CD14-positive monocyte (primary cell): Measurements from ENCODE around the gene FOXJ3. TPM values are rescaled to one million over a fixed set of nuclear protein-coding genes. Genes with fewer than 3 reads are reported as not detected.

Experiments used
- DNase-seq, 3 donors: peaks; one replicate each; pipeline ENCODE4 v3.0.0-alpha.2; 2011 to 2022
- H2AFZ ChIP-seq: 2 replicates; pipeline ENCODE4 v1.6.0; 2012; ENCODE audit warnings: mild to moderate bottlenecking, low read depth, low read length, inconsistent platforms; ENCODE audit not compliant: insufficient read depth, poor library complexity, severe bottlenecking
- H3K27ac ChIP-seq, 2 donors: 1 replicate in 1 of 2; 2 replicates in 1 of 2; pipeline ENCODE4 v1.5.1; 2012 to 2013; ENCODE audit warnings: low read length in 2 of 2, control low read depth in 1 of 2, inconsistent platforms in 1 of 2, low read depth in 1 of 2, mild to moderate bottlenecking in 1 of 2
- H3K27me3 ChIP-seq, 2 donors: one replicate each; pipeline versions ENCODE4 v1.6.0 to v1.6.1; 2011 to 2013; ENCODE audit warnings: low read length in 2 of 2; ENCODE audit not compliant: control insufficient read depth in 2 of 2, insufficient read depth in 2 of 2
- H3K36me3 ChIP-seq, 2 donors: replicated peaks in 1 of 2; 1 replicate in 1 of 2; 2 replicates in 1 of 2; pipeline versions ENCODE4 v1.5.1 to v1.6.1; 2012 to 2013; ENCODE audit warnings: low read length in 2 of 2, control low read depth in 1 of 2, inconsistent platforms in 1 of 2, mild to moderate bottlenecking in 1 of 2; ENCODE audit not compliant: insufficient read depth in 2 of 2, control insufficient read depth in 1 of 2
- H3K4me1 ChIP-seq, 2 donors: 1 replicate in 1 of 2; 2 replicates in 1 of 2; pipeline versions ENCODE4 v1.5.1 to v1.6.1; 2012 to 2013; ENCODE audit warnings: low read length in 2 of 2, control low read depth in 1 of 2, inconsistent platforms in 1 of 2, mild to moderate bottlenecking in 1 of 2, moderate library complexity in 1 of 2; ENCODE audit not compliant: insufficient read depth in 2 of 2, control insufficient read depth in 1 of 2
- H3K4me2 ChIP-seq: replicated peaks from 2 replicates; pipeline ENCODE3; 2012; ENCODE audit warnings: low read length, moderate library complexity, mild to moderate bottlenecking; ENCODE audit not compliant: poor library complexity, severe bottlenecking; ENCODE audit errors: extremely low read depth
- H3K4me3 ChIP-seq, 3 experiments: fragments of 200-600 bp in 1 of 3; sonication (generic) in 1 of 3; replicated peaks in 1 of 3; 1 replicate in 2 of 3; 2 replicates in 1 of 3; pipeline ENCODE4 v1.5.1; 2011 to 2013; ENCODE audit warnings: low read length in 3 of 3, mild to moderate bottlenecking in 3 of 3, control low read depth in 2 of 3, low read depth in 2 of 3, inconsistent platforms in 1 of 3, moderate library complexity in 1 of 3
- H3K79me2 ChIP-seq: 2 replicates; pipeline ENCODE4 v1.6.0; 2012; ENCODE audit warnings: mild to moderate bottlenecking, control low read depth, inconsistent platforms, low read length, moderate library complexity; ENCODE audit not compliant: insufficient read depth
- H3K9ac ChIP-seq: 2 replicates; pipeline ENCODE4 v1.6.0; 2017; ENCODE audit warnings: low read length, mild to moderate bottlenecking; ENCODE audit not compliant: insufficient read depth, poor library complexity, severe bottlenecking
- H3K9me3 ChIP-seq, 2 donors: replicated peaks in 1 of 2; 1 replicate in 1 of 2; 2 replicates in 1 of 2; pipeline versions ENCODE4 v1.5.1 to v1.6.1; 2012 to 2013; ENCODE audit warnings: low read length in 2 of 2, control low read depth in 1 of 2; ENCODE audit not compliant: control insufficient read depth in 1 of 2, insufficient read depth in 1 of 2
- H4K20me1 ChIP-seq: 2 replicates; pipeline ENCODE4 v1.6.0; 2012; ENCODE audit warnings: mild to moderate bottlenecking, low read length, control low read depth, moderate library complexity; ENCODE audit not compliant: insufficient read depth
- H3K27ac Mint-ChIP-seq, 7 donors: one replicate each; pipeline ENCODE4 v1.8.0; 2020; ENCODE audit warnings: mild to moderate bottlenecking in 7 of 7, mixed read lengths in 7 of 7, moderate library complexity in 6 of 7, inconsistent platforms in 2 of 7
- H3K27me3 Mint-ChIP-seq, 3 donors: one replicate each; pipeline ENCODE4 v1.8.0; 2021 to 2022; ENCODE audit warnings: low read depth in 3 of 3, mild to moderate bottlenecking in 3 of 3, mixed read lengths in 3 of 3, moderate library complexity in 3 of 3, inconsistent platforms in 1 of 3
- H3K36me3 Mint-ChIP-seq, 2 donors: one replicate each; pipeline ENCODE4 v1.8.0; 2020; ENCODE audit warnings: mixed read lengths in 2 of 2, inconsistent platforms in 1 of 2, mild to moderate bottlenecking in 1 of 2
- H3K4me1 Mint-ChIP-seq: one replicate; pipeline ENCODE4 v1.8.0; 2020; ENCODE audit warnings: mild to moderate bottlenecking, mixed read lengths
- H3K4me3 Mint-ChIP-seq, 2 donors: one replicate each; pipeline ENCODE4 v1.8.0; 2020; ENCODE audit warnings: mild to moderate bottlenecking in 2 of 2, mixed read lengths in 2 of 2, moderate library complexity in 1 of 2
- H3K9me3 Mint-ChIP-seq, 7 donors: one replicate each; pipeline ENCODE4 v1.8.0; 2020 to 2022; ENCODE audit warnings: mixed read lengths in 7 of 7, mild to moderate bottlenecking in 6 of 7, moderate library complexity in 6 of 7, inconsistent platforms in 2 of 7
- WGBS: methylation state at CpG from one replicate; pipeline ENCODE4 v1.1.5; 2013; ENCODE audit warnings: missing lambda C conversion rate; ENCODE audit not compliant: insufficient coverage; 5-methylcytosine and 5-hydroxymethylcytosine counted together
- intact Hi-C, 2 donors: fragments of 100-400 bp; cut with micrococcal nuclease; formaldehyde crosslinking; loops; one replicate each; pipeline versions ENCODE4 v1.15.0 to v1.15.1; 2023
- polyA plus RNA-seq, 3 donors: library from polyadenylated mRNA; depleted of rRNA in 1 of 3; unstranded in 2 of 3; stranded (reverse) in 1 of 3; fragments of 300-500 nt in 2 of 3; fragments of >200 nt in 1 of 3; fragmentation: Illumina TruSeq in 2 of 3; gene quantifications; 1 replicate in 2 of 3; 2 replicates in 1 of 3; pipeline ENCODE4 v1.2.3, GENCODE V29; 2012 to 2021
- TF ChIP-seq, protein P1 (sequence below): fragments of 200-600 bp; IDR thresholded peaks from one replicate; pipeline ENCODE4 v1.8.0; 2022; ENCODE audit warnings: antibody characterized with exemption, mild to moderate bottlenecking

Gene FOXJ3
- polyA plus RNA-seq, 3 donors: 10.2 to 18.5 (median 18.4) TPM

DNA sequence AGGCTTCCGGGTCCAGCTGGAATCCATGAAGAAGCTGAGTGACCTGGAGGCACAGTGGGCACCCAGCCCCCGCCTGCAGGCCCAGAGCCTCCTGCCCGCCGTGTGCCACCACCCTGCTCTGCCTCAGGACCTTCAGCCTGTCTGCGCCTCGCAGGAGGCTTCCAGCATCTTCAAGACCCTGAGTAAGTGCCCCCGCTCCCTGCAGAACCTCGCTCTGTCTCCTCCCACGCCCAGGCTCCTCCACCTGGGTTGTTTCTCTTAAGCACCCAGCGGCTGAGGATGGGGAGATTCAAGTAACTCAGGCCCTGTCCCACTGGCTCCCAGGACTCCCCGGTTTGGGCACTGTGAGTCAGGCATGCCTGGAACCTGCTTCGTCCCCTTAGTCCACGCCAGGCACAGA, 180.3 kb downstream of the FOXJ3 start:
- intact Hi-C loops: no loop called here
- Histone ChIP-seq H4K20me1 (no peaks in the 10 kb centered on the region), H3K36me3 (no peaks in the 10 kb centered on the region), H3K4me1 (no peaks in the 10 kb centered on the region), H3K79me2 (no peaks in the 10 kb centered on the region), H3K9ac (no peak overlapping the region), H3K4me2 (no peak overlapping the region), H3K4me3 (no peak overlapping the region), H3K27ac (no peak overlapping the region), H3K9me3 (no peaks in the 10 kb centered on the region), H3K27me3 (no peaks in the 10 kb centered on the region), H2AFZ (no peak overlapping the region)
- DNase-seq: no peak
- TF ChIP-seq, protein P1, sequence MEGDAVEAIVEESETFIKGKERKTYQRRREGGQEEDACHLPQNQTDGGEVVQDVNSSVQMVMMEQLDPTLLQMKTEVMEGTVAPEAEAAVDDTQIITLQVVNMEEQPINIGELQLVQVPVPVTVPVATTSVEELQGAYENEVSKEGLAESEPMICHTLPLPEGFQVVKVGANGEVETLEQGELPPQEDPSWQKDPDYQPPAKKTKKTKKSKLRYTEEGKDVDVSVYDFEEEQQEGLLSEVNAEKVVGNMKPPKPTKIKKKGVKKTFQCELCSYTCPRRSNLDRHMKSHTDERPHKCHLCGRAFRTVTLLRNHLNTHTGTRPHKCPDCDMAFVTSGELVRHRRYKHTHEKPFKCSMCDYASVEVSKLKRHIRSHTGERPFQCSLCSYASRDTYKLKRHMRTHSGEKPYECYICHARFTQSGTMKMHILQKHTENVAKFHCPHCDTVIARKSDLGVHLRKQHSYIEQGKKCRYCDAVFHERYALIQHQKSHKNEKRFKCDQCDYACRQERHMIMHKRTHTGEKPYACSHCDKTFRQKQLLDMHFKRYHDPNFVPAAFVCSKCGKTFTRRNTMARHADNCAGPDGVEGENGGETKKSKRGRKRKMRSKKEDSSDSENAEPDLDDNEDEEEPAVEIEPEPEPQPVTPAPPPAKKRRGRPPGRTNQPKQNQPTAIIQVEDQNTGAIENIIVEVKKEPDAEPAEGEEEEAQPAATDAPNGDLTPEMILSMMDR: no peak
- no peak overlapping the region for H3K4me3 Mint-ChIP-seq
- peaks cover 0 to 4% (median 4%) of the 10 kb centered on the region in 3 donors for H3K27me3 Mint-ChIP-seq
- H3K36me3 Mint-ChIP-seq: no peaks in the 10 kb centered on the region
- WGBS: 93% methylated on average over 11 of the region's 13 CpGs
- no peak overlapping the region for H3K27ac Mint-ChIP-seq
- peaks cover 0 to 2% (median 0%) of the 10 kb centered on the region in 7 donors for H3K9me3 Mint-ChIP-seq
- peaks cover 5% of the 10 kb centered on the region for H3K4me1 Mint-ChIP-seq

GRCh38 chr1:42153624-42154023, 181.4 kb downstream of the FOXJ3 start:
- H2AFZ ChIP-seq: no peak overlapping the region
- H3K9me3 ChIP-seq: no peaks in the 10 kb centered on the region
- H4K20me1 ChIP-seq: no peaks in the 10 kb centered on the region
- Mint-ChIP-seq H3K4me1 (peaks cover 5% of the 10 kb centered on the region), H3K27me3 (peaks cover 0 to 3% (median 2%) of the 10 kb centered on the region in 3 donors), H3K9me3 (peaks cover 0 to 2% (median 0%) of the 10 kb centered on the region in 7 donors), H3K27ac (no peak overlapping the region), H3K36me3 (no peaks in the 10 kb centered on the region), H3K4me3 (no peak overlapping the region)
- intact Hi-C loops: no loop called here
- no peak overlapping the region for H3K4me2 ChIP-seq
- H3K27ac ChIP-seq: no peak overlapping the region
- H3K9ac ChIP-seq: no peak overlapping the region
- no peak for DNase-seq
- no CpG with 5 or more reads among the region's 6 CpGs for WGBS
- H3K27me3 ChIP-seq: no peaks in the 10 kb centered on the region
- H3K4me1 ChIP-seq: no peaks in the 10 kb centered on the region
- H3K4me3 ChIP-seq: no peak overlapping the region
- no peaks in the 10 kb centered on the region for H3K79me2 ChIP-seq
- no peaks in the 10 kb centered on the region for H3K36me3 ChIP-seq
- TF ChIP-seq, protein P1: no peak
